ENCODE measurements around the gene SNX7.
A peak's percentile ranks its signal among the peaks of the same experiment; 100 is the strongest.

The SNX7 gene

GRCh38 chr1:98794196-98794886 lies 132.8 kb downstream of the SNX7 start:
- peak; percentile 43 for DNase-seq (ENCODE audit: low spot score)
- in situ Hi-C loops (cut with MboI; ENCODE audit: low sequenced_read_pairs, unreplicated experiment), result no loop called here
- TF ChIP-seq, protein P1, sequence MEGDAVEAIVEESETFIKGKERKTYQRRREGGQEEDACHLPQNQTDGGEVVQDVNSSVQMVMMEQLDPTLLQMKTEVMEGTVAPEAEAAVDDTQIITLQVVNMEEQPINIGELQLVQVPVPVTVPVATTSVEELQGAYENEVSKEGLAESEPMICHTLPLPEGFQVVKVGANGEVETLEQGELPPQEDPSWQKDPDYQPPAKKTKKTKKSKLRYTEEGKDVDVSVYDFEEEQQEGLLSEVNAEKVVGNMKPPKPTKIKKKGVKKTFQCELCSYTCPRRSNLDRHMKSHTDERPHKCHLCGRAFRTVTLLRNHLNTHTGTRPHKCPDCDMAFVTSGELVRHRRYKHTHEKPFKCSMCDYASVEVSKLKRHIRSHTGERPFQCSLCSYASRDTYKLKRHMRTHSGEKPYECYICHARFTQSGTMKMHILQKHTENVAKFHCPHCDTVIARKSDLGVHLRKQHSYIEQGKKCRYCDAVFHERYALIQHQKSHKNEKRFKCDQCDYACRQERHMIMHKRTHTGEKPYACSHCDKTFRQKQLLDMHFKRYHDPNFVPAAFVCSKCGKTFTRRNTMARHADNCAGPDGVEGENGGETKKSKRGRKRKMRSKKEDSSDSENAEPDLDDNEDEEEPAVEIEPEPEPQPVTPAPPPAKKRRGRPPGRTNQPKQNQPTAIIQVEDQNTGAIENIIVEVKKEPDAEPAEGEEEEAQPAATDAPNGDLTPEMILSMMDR (IDR thresholded peaks at IDR 0.05; ENCODE audit: borderline replicate concordance, control extremely low read depth, extremely low read depth, insufficient read depth, missing control alignments), result peak; percentile 58

- TF ChIP-seq, protein P1 (IDR thresholded peaks at IDR 0.05; ENCODE audit: borderline replicate concordance, control extremely low read depth, extremely low read depth, insufficient read depth, missing control alignments), result no peak
- in situ Hi-C loops (cut with MboI; ENCODE audit: low sequenced_read_pairs, unreplicated experiment), result no loop called here
Observed at GRCh38 chr1:98796049-98796448, 134.5 kb downstream of the SNX7 start.

GRCh38 chr1:98797506-98797905 lies 136.0 kb downstream of the SNX7 start:
- in situ Hi-C loops (cut with MboI; ENCODE audit: low sequenced_read_pairs, unreplicated experiment), result no loop called here
- TF ChIP-seq, protein P1 (IDR thresholded peaks at IDR 0.05; ENCODE audit: borderline replicate concordance, control extremely low read depth, extremely low read depth, insufficient read depth, missing control alignments), result no peak
- DNase-seq (ENCODE audit: low spot score), result no peak

More at GRCh38 chr1:98796049-98796448, 134.5 kb downstream of the SNX7 start:
- no peak for DNase-seq (ENCODE audit: low spot score)
